ENCODE results near the gene CCDC167.

The CCDC167 gene

GRCh38 chr6:37511201-37511600 is 11.5 kb upstream of the CCDC167 start:
- TF ChIP-seq GATA3 (IDR thresholded peaks at IDR 0.05; ENCODE audit: low read depth, low read length) (no peak), GATA2 (IDR thresholded peaks at IDR 0.05; ENCODE audit: low read depth, low read length) (no peak)

- TF ChIP-seq GATA3 (IDR thresholded peaks at IDR 0.05; ENCODE audit: low read depth, low read length) (no peak), GATA2 (IDR thresholded peaks at IDR 0.05; ENCODE audit: low read depth, low read length) (no peak)
Measured at GRCh38 chr6:37507690-37508421, 8.2 kb upstream of the CCDC167 start.

GRCh38 chr6:37507077-37507476 is 7.4 kb upstream of the CCDC167 start:
- TF ChIP-seq GATA3 (IDR thresholded peaks at IDR 0.05; ENCODE audit: low read depth, low read length): no peak
- no peak for TF ChIP-seq GATA2 (IDR thresholded peaks at IDR 0.05; ENCODE audit: low read depth, low read length)

- no peak for TF ChIP-seq GATA3 (IDR thresholded peaks at IDR 0.05; ENCODE audit: low read depth, low read length)
- no peak for TF ChIP-seq GATA2 (IDR thresholded peaks at IDR 0.05; ENCODE audit: low read depth, low read length)
Measured at GRCh38 chr6:37506479-37506878, 6.8 kb upstream of the CCDC167 start.

GRCh38 chr6:37504024-37504423 is 4.3 kb upstream of the CCDC167 start:
- TF ChIP-seq GATA3 (IDR thresholded peaks at IDR 0.05; ENCODE audit: low read depth, low read length) (no peak), GATA2 (IDR thresholded peaks at IDR 0.05; ENCODE audit: low read depth, low read length) (no peak)

GRCh38 chr6:37503309-37503965 is 3.7 kb upstream of the CCDC167 start:
- TF ChIP-seq GATA3 (IDR thresholded peaks at IDR 0.05; ENCODE audit: low read depth, low read length): no peak
- no peak for TF ChIP-seq GATA2 (IDR thresholded peaks at IDR 0.05; ENCODE audit: low read depth, low read length)

GRCh38 chr6:37502703-37503291 is 3.1 kb upstream of the CCDC167 start:
- no peak for TF ChIP-seq GATA3 (IDR thresholded peaks at IDR 0.05; ENCODE audit: low read depth, low read length)
- TF ChIP-seq GATA2 (IDR thresholded peaks at IDR 0.05; ENCODE audit: low read depth, low read length): no peak

GRCh38 chr6:37501632-37502491 is 2.2 kb upstream of the CCDC167 start:
- TF ChIP-seq GATA3 (IDR thresholded peaks at IDR 0.05; ENCODE audit: low read depth, low read length): peak; percentile 77
- peak; percentile 89 for TF ChIP-seq GATA2 (IDR thresholded peaks at IDR 0.05; ENCODE audit: low read depth, low read length)

- no peak for TF ChIP-seq GATA2 (IDR thresholded peaks at IDR 0.05; ENCODE audit: low read depth, low read length)
Measured at GRCh38 chr6:37500294-37500608, 558 bp upstream of the CCDC167 start.

- TF ChIP-seq GATA2 (IDR thresholded peaks at IDR 0.05; ENCODE audit: low read depth, low read length) (no peak), GATA3 (IDR thresholded peaks at IDR 0.05; ENCODE audit: low read depth, low read length) (no peak)
Measured at GRCh38 chr6:37496951-37497885, 2.5 kb downstream of the CCDC167 start.

- no peak for TF ChIP-seq GATA3 (IDR thresholded peaks at IDR 0.05; ENCODE audit: low read depth, low read length)
- no peak for TF ChIP-seq GATA2 (IDR thresholded peaks at IDR 0.05; ENCODE audit: low read depth, low read length)
Measured at GRCh38 chr6:37495244-37495934, 4.3 kb downstream of the CCDC167 start.

- TF ChIP-seq GATA2 (IDR thresholded peaks at IDR 0.05; ENCODE audit: low read depth, low read length): no peak
Measured at GRCh38 chr6:37493661-37493995, 6.1 kb downstream of the CCDC167 start.
